Measurements from ENCODE around the gene SEC62.
"Not testable (repeated sequence)": the region's sequence is repeated elsewhere in the genome, so short reads cannot be mapped to it uniquely, and the experiment has no call there.

SEC62 gene

GRCh38 chr3:170012683-170013400 lies 46.2 kb downstream of the SEC62 start:
- no peak for DNase-seq (ENCODE audit: low read depth in 2 of 2)

GRCh38 chr3:170016057-170016456 lies 49.5 kb downstream of the SEC62 start:
- no peak for DNase-seq (ENCODE audit: low read depth in 2 of 2)

GRCh38 chr3:170019306-170019705 lies 52.7 kb downstream of the SEC62 start:
- not testable (repeated sequence) for DNase-seq (ENCODE audit: low read depth in 2 of 2)

GRCh38 chr3:170021083-170021482 lies 54.5 kb downstream of the SEC62 start:
- no peak for DNase-seq (ENCODE audit: low read depth in 2 of 2)

- DNase-seq (ENCODE audit: low read depth in 2 of 2) = no peak
Measured at GRCh38 chr3:170022336-170022735, 55.7 kb downstream of the SEC62 start.

- no peak for DNase-seq (ENCODE audit: low read depth in 2 of 2)
Measured at GRCh38 chr3:170023165-170023564, 56.6 kb downstream of the SEC62 start.

GRCh38 chr3:170024581-170024980 lies 58.0 kb downstream of the SEC62 start:
- DNase-seq (ENCODE audit: low read depth in 2 of 2) = no peak

- no peak for DNase-seq (ENCODE audit: low read depth in 2 of 2)
Measured at GRCh38 chr3:170027233-170028102, 60.9 kb downstream of the SEC62 start.

GRCh38 chr3:170033489-170033888 lies 66.9 kb downstream of the SEC62 start:
- DNase-seq (ENCODE audit: low read depth in 2 of 2) = peak in 1 of 2 donors; percentile 9

GRCh38 chr3:170037463-170038433 lies 71.1 kb downstream of the SEC62 start, which contains the start of gene GPR160:
GPR160 (plus strand) TSS chr3:170037995; CDS start chr3:170083973, 45,978 bp downstream.
- peak; percentile 75 to 77 for DNase-seq (ENCODE audit: low read depth in 2 of 2)

GRCh38 chr3:170038434-170039110 lies 72.0 kb downstream of the SEC62 start:
- DNase-seq (ENCODE audit: low read depth in 2 of 2) = no peak

GRCh38 chr3:170040418-170040817 lies 73.8 kb downstream of the SEC62 start:
- no peak for DNase-seq (ENCODE audit: low read depth in 2 of 2)

GRCh38 chr3:170043506-170043905 lies 76.9 kb downstream of the SEC62 start:
- DNase-seq (ENCODE audit: low read depth in 2 of 2) = no peak

GRCh38 chr3:170044271-170044670 lies 77.7 kb downstream of the SEC62 start:
- DNase-seq (ENCODE audit: low read depth in 2 of 2) = no peak

- DNase-seq (ENCODE audit: low read depth in 2 of 2) = no peak
Measured at GRCh38 chr3:170044795-170045244, 78.2 kb downstream of the SEC62 start.

- no peak for DNase-seq (ENCODE audit: low read depth in 2 of 2)
Measured at GRCh38 chr3:170046269-170047132, 79.9 kb downstream of the SEC62 start.

- no peak for DNase-seq (ENCODE audit: low read depth in 2 of 2)
Measured at GRCh38 chr3:170047133-170047404, 80.5 kb downstream of the SEC62 start.
